GM12873 (cell line): ENCODE data around the gene MEF2C.

Source experiments
- TF ChIP-seq, protein P1 (sequence below): IDR thresholded peaks from 2 replicates; pipeline ENCODE4 v1.5.1; 2012; ENCODE audit warnings: low read depth, mild to moderate bottlenecking, moderate library complexity, low read length, control low read depth; ENCODE audit not compliant: insufficient read depth; ENCODE audit errors: missing control alignments

The MEF2C gene

DNA sequence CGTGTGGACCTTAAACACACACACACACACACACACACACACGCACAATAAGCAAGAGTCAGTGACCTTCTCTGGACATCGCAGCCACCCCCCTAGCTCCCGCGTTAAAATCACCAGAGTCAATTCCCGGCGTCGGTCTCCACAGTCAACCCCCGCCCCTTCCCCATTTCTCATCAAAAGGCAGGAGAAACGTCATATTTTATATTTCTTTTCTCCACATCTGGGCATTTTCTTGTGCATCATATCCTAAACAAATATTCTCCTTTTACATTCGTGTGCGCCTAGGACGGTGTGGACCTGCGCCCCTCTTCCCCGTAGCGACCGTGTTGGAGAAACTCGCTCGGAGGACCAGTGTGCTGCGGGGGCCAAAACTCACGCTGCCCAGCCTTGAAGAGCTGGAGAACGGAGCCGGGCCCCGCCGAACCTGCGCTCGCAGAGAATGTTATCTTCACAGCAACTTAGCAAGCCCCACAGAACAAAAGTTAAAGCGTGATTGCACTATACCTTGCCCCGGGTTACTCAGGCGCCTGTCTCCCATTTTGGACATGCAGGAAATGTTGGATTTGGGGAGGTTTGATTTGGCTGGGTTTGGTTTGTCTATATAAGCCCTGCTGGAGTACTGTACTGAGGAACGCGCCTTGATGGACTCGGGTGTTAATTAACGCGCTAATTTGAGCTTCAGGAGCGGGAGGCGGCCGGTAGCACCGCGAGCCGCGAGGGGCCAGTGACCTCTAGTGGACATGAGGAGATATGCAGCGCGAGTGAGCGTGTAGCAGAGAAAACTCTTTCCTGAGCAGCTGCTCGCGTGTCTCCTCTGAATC, 192.4 kb downstream of the MEF2C start:
- TF ChIP-seq, protein P1, sequence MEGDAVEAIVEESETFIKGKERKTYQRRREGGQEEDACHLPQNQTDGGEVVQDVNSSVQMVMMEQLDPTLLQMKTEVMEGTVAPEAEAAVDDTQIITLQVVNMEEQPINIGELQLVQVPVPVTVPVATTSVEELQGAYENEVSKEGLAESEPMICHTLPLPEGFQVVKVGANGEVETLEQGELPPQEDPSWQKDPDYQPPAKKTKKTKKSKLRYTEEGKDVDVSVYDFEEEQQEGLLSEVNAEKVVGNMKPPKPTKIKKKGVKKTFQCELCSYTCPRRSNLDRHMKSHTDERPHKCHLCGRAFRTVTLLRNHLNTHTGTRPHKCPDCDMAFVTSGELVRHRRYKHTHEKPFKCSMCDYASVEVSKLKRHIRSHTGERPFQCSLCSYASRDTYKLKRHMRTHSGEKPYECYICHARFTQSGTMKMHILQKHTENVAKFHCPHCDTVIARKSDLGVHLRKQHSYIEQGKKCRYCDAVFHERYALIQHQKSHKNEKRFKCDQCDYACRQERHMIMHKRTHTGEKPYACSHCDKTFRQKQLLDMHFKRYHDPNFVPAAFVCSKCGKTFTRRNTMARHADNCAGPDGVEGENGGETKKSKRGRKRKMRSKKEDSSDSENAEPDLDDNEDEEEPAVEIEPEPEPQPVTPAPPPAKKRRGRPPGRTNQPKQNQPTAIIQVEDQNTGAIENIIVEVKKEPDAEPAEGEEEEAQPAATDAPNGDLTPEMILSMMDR: peak; percentile 98

DNA sequence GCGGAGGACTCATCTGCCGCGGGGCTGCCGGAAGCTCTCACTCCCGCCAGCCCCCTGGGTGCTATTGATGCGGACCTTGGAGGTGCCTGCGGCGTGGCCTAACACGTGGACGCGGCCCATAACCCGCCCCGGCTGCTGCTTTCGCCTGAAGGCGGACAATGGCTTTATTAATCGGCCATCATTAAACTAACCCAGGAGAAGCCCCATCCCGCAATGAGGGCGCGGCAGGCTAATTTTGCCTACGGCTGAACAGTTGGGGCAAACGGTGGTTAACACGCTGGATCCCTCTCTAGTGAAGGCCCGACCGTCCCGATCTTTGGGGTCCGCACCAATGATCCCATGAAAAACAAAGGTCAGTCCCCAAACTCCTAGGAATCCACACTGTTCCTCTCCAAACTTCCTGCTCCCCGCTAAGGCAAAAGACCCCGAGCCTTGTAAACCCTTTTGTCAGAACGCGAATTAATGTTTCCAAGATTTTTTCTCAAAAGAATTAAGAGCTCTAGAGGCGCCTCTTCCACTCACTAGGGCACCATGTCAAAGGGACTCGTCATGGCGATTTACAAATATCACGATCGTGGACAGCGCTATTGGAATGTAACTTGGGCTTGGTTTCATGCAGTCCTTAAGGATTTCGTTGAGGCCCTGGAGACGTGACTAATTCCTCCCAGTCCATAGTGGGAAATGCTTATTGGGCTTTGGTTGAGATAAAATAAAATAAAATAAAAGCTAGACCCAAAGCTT, 193.1 kb downstream of the MEF2C start:
- TF ChIP-seq, protein P1: no peak

DNA sequence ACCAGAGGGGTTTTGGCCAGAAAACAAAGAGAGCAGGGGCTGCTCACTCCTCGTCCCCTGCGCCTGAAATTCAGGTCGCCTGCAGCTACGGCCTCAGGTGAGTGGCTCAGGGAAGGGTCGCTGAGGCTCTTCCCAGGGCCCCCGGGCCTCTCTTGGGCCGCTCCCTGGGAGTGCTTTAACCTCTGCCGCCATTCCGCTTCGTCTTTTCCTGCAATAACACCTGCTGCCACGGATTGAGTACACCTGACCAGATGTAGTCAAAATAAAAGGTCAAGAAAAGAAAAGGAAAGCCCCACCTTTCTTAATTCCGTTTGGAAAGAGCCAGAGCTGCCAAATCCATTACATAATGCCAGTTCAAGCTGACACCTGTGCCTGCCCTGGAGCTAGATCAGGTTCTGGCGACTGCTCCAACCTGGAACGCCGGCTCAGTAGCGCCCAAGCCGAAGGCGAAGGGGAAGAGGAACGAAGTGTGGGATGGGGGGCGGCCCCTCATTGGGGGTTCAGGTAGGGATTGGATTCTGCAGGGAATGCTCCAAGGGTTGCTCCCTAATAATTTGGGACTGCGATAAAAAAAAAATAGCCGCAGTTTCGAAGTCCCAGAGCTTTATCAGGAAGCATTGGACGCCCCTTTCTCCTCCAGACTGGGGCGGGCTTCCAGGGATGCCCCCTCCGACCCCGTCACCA, 193.9 kb downstream of the MEF2C start:
- TF ChIP-seq, protein P1: no peak

DNA sequence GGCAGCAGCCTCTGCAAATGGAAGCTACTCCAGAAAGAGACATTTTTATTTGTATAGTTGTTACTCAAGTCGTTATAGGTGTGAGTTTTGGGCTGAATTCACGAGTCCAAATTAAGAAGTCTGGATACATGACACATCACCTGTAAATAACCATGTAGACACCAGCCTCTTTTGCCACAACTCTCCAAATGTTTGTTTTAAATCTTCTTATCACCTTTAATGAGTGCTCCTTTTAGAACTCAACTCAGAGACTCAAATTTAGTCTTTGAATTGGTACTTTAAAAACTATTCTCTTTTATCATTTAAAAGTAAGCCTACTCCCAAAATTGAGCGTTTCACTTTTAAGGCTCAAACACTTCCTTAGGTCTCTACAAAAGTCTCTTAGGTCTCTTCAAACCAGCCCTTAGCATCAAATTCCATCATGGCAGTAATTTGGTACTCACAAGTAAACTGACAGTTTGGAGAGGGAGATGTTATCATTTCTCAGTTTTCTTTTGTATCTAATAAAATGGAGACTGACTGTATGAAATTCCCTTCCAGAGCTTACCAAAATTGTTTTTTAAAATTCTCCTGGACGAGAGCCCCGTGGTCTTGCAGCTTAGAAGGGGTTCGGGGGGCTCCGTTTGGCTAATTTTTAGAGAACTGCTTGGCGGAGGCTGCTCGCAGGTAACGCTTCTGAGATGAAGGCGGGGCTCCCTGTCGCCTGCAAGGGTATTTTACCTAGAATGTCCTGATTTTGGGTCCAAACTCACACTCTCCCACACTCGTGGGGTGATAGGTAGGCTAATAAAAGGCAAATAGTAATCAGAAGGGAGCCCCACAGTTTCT, 194.6 kb downstream of the MEF2C start:
- TF ChIP-seq, protein P1: no peak

DNA sequence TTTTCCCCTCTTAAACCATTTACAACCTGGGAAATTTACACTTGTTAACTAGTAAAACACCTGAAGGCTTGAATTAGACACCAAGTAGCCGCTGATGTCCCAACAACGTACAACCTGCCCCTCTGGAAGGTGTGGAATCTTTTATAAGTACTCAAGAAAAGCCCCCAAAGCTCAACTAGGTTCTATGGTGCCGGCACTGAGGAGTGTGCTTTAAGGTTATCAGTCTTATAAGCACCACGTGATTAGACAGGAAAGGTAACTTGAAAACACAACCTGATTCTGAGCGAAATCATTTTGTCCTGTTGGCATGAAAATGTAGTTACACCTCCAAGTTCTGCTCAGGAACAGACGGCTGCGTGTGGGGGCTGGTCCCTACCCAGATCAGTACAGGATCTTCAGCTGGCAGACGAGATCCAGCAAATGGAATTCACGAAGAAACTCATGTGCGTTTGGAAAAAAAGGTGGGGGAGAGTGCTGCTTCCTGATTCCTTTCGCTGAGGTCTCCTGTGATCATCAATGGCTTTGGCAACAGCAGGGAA, 195.5 kb downstream of the MEF2C start:
- TF ChIP-seq, protein P1: no peak

DNA sequence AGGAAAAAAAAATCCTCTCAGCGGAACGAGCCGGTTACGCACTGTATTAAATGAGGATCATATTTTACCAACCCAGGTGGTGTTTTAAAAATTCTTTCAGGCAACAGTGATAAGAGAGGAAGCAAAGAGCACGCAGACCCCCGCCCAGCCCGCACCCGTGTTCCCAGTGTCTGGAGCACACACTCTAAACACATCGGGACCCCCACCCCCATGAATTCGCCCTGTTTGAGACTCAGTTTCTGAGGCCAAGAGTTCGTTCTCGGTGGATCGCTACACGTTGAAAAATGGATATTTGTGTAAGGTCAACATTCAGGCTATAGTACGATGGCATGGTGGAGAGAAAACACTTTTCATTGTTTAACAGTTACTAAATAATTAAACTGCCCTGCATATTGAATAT, 196.3 kb downstream of the MEF2C start:
- TF ChIP-seq, protein P1: no peak
